Tibial artery (tissue), 4 donors: Measurements from ENCODE around the gene NUAK2.

Experiments
- DNase-seq, 2 donors: peaks; one replicate each; pipeline ENCODE4 v3.0.0-alpha.2; 2019
- H3K27ac ChIP-seq, 2 donors: fragments of 200-600 bp; sonication (generic) in 1 of 2; 1 replicate in 1 of 2; 2 replicates in 1 of 2; pipeline ENCODE4 v1.5.1; 2018 to 2019; ENCODE audit warnings: mild to moderate bottlenecking in 1 of 2
- H3K27me3 ChIP-seq, 2 donors: fragments of 200-600 bp; sonication (generic) in 1 of 2; one replicate each; pipeline versions ENCODE4 v1.5.1 to v1.6.0; 2016 to 2019
- H3K36me3 ChIP-seq, 3 donors: fragments of 200-600 bp; sonication (generic) in 2 of 3; one replicate each; pipeline ENCODE4 v1.5.1; 2016 to 2019; ENCODE audit warnings: mild to moderate bottlenecking in 2 of 3
- H3K4me1 ChIP-seq, 4 donors: fragments of 200-600 bp; sonication (generic) in 2 of 4; 1 replicate in 3 of 4; 2 replicates in 1 of 4; pipeline ENCODE4 v1.5.1; 2016 to 2019
- H3K4me3 ChIP-seq, 2 donors: fragments of 200-600 bp; sonication (generic) in 1 of 2; 1 replicate in 1 of 2; 2 replicates in 1 of 2; pipeline ENCODE4 v1.5.1; 2018 to 2019; ENCODE audit warnings: mild to moderate bottlenecking in 2 of 2
- H3K9me3 ChIP-seq, 3 donors: fragments of 200-600 bp; sonication (generic) in 1 of 3; one replicate each; pipeline ENCODE4 v1.5.1; 2016 to 2019
- intact Hi-C: fragments of 100-400 bp; cut with DNase I; formaldehyde crosslinking; loops from one replicate; pipeline ENCODE4 v1.15.0; 2023; ENCODE audit warnings: low total_unique reads
- TF ChIP-seq, protein P1 (sequence below), 2 experiments: fragments of 200-600 bp in 1 of 2; fragments of 450-650 bp in 1 of 2; IDR thresholded peaks; one replicate each; pipeline ENCODE4 v1.5.1; 2017 to 2019; ENCODE audit warnings: antibody characterized with exemption in 2 of 2, mild to moderate bottlenecking in 1 of 2, moderate library complexity in 1 of 2

Gene NUAK2

GRCh38 chr1:205355075-205355453, 33.5 kb upstream of the NUAK2 start:
- Histone ChIP-seq H3K4me3 (no peak overlapping the region), H3K27me3 (peaks cover 0 to 19% of the 10 kb centered on the region in 2 donors), H3K4me1 (peaks cover 0 to 9% (median 0%) of the 10 kb centered on the region in 4 donors), H3K9me3 (no peaks in the 10 kb centered on the region), H3K36me3 (no peaks in the 10 kb centered on the region), H3K27ac (no peak overlapping the region)
- DNase-seq = no peak
- intact Hi-C loops = no loop called here
- TF ChIP-seq, protein P1, sequence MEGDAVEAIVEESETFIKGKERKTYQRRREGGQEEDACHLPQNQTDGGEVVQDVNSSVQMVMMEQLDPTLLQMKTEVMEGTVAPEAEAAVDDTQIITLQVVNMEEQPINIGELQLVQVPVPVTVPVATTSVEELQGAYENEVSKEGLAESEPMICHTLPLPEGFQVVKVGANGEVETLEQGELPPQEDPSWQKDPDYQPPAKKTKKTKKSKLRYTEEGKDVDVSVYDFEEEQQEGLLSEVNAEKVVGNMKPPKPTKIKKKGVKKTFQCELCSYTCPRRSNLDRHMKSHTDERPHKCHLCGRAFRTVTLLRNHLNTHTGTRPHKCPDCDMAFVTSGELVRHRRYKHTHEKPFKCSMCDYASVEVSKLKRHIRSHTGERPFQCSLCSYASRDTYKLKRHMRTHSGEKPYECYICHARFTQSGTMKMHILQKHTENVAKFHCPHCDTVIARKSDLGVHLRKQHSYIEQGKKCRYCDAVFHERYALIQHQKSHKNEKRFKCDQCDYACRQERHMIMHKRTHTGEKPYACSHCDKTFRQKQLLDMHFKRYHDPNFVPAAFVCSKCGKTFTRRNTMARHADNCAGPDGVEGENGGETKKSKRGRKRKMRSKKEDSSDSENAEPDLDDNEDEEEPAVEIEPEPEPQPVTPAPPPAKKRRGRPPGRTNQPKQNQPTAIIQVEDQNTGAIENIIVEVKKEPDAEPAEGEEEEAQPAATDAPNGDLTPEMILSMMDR (IDR thresholded peaks at IDR 0.05) = no peak

DNA sequence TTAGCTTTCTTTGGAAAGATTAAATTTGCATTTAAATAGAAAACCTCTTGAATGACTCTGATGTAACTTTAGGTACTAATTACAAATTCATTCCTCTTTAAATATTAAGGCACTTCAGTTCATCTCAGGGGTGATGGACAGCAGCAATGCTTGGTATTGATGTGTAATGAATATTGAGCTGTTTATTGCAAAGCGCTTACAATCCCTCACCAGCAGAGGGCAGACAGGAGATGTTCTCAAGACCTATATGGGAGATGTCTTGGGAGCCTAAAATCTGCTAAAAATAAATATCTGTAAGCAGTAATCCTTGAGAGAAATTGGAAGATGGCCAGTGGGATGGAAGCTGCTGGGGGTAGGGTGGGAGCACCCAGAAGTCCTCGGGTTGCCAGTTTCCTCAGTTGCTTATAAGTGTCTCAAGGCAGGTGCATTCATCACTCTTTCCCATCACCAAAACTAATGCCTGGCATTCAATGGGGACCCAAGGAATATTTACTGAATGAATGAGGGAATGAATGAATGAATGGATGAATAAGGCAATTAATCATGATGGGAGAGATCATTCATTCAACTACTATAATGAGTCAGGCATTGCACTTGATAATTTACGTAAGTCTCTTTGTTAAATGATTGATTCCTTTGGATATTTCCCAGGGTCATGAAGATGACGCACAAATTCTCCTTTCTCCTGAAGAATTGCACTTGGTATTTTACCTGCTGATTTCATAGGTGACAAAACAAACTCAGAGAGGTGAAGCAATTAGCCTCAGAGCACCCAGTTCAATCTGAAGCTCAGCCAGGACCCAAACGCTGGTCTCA, 32.9 kb upstream of the NUAK2 start:
- Histone ChIP-seq H3K9me3 (no peaks in the 10 kb centered on the region), H3K27ac (no peak overlapping the region), H3K27me3 (peaks cover 0 to 19% of the 10 kb centered on the region in 2 donors), H3K4me1 (peaks cover 0 to 9% (median 0%) of the 10 kb centered on the region in 4 donors), H3K36me3 (no peaks in the 10 kb centered on the region), H3K4me3 (no peak overlapping the region)
- intact Hi-C loops = loop anchor here (5.0 kb wide), 1 partner anchor 133 kb away; no protein-coding TSS in a partner anchor
- TF ChIP-seq, protein P1 (IDR thresholded peaks at IDR 0.05) = peak; percentile 77 to 79
- DNase-seq = peak in 1 of 2 donors; percentile 67

DNA sequence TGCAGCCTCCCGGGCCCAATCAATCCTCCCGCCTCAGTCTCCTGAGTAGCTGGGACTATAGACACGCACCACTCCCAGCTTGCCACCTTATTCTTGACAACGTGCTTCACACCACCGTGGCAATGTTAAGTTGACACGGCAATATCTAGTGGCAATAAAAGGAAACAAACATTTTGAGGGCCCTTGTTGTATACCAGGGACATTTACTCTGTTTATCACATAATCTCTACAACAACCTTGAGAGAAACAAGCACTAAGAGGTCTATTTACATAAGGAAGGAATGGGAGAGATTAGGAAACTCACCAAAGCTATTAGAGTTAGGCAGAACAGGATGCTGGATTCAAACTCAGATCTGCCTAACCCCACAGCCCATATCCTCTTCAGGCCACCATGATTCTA, 32.1 kb upstream of the NUAK2 start:
- intact Hi-C loops = loop anchor here (5.0 kb wide), 1 partner anchor 134 kb away; no protein-coding TSS in a partner anchor
- Histone ChIP-seq H3K27me3 (peaks cover 0 to 24% of the 10 kb centered on the region in 2 donors), H3K9me3 (no peaks in the 10 kb centered on the region), H3K4me1 (peaks cover 0 to 9% (median 0%) of the 10 kb centered on the region in 4 donors), H3K27ac (no peak overlapping the region), H3K4me3 (no peak overlapping the region), H3K36me3 (no peaks in the 10 kb centered on the region)
- no peak for DNase-seq
- TF ChIP-seq, protein P1 (IDR thresholded peaks at IDR 0.05) = no peak

DNA sequence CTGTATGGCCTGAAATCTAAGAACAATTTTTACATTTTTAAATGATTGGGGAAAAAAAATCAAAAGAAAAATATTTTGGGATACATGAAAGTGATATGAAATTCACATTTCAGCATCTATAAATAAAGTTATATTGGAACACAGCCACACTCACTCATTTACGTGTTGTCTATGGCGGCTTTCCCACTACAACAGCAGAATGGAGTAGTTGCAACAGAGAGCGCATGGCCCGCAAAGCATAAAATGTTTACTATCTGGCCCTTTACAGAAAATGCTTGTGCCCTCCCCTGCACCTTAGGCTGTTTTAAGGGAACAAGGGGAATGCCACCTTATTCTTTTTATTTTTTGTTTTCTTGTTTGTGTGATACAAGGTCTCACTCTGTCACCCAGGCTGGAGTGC, 31.6 kb upstream of the NUAK2 start:
- H3K27ac ChIP-seq = no peak overlapping the region
- H3K36me3 ChIP-seq = no peaks in the 10 kb centered on the region
- peaks cover 0 to 22% of the 10 kb centered on the region in 2 donors for H3K27me3 ChIP-seq
- no peaks in the 10 kb centered on the region for H3K9me3 ChIP-seq
- intact Hi-C loops = loop anchor here (5.0 kb wide), 1 partner anchor 134 kb away; no protein-coding TSS in a partner anchor
- TF ChIP-seq, protein P1 (IDR thresholded peaks at IDR 0.05) = no peak
- H3K4me1 ChIP-seq = peaks cover 0 to 9% (median 0%) of the 10 kb centered on the region in 4 donors
- no peak for DNase-seq
- H3K4me3 ChIP-seq = no peak overlapping the region

- intact Hi-C loops = loop anchor here (5.0 kb wide), 1 partner anchor 135 kb away; no protein-coding TSS in a partner anchor
- Histone ChIP-seq H3K4me3 (no peak overlapping the region), H3K36me3 (no peaks in the 10 kb centered on the region), H3K4me1 (peaks cover 0 to 9% (median 0%) of the 10 kb centered on the region in 4 donors), H3K9me3 (no peaks in the 10 kb centered on the region), H3K27ac (no peak overlapping the region), H3K27me3 (peaks cover 0 to 31% of the 10 kb centered on the region in 2 donors)
- DNase-seq = no peak
- TF ChIP-seq, protein P1 (IDR thresholded peaks at IDR 0.05) = no peak
Observed at GRCh38 chr1:205351984-205352713, 30.6 kb upstream of the NUAK2 start.
